CD4-positive, alpha-beta T cell treated with Interferon gamma for 1 hour (primary cell): ENCODE data around the gene HOXC6.

Experiments
- DNase-seq: peaks from one replicate; pipeline ENCODE4 v3.0.0-alpha.2; 2020

HOXC6 gene

DNA sequence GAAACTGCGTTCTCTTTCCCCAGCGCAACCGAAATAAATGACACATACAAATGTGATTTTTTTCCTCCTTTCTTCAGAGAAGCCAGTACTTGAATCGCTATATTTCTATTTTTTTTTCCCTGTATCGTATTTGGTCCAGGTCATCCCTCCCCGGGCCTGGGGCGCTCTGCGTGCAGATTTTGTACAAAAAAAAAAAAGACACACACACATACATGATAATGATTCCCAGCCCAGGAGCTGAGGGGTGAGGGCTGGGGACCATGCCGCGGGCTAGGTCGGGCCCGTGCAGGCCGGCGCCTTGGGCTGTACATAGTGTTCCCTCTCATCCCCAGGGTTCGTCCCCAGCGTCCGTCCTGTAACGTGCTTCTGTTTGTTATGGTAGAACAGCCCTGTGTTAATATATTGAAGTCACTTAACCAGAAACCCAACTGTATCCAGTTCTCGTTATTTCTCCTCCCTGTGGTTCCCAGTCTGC lies 25.3 kb upstream of the HOXC6 start:
- no peak for DNase-seq

DNA sequence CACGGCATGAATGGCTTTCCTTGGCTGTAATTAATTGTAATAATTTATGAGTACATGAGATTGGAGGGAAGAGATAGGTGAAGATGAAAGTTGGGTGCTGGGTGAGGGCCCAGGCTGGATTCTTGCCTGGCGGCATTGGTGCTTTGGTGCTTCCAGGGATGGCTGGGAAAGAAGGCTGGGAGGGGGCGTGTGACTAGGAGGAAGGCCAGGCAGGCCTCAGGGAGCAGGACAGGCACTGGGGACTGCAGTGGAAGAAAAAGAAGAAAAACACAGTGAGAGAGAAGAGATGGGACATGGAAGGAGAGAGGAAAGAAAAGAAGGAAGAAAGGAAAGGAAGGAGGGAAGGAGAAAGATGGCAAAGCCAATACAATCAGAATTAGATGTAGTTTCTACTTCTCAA lies 24.6 kb upstream of the HOXC6 start:
- no peak for DNase-seq

DNA sequence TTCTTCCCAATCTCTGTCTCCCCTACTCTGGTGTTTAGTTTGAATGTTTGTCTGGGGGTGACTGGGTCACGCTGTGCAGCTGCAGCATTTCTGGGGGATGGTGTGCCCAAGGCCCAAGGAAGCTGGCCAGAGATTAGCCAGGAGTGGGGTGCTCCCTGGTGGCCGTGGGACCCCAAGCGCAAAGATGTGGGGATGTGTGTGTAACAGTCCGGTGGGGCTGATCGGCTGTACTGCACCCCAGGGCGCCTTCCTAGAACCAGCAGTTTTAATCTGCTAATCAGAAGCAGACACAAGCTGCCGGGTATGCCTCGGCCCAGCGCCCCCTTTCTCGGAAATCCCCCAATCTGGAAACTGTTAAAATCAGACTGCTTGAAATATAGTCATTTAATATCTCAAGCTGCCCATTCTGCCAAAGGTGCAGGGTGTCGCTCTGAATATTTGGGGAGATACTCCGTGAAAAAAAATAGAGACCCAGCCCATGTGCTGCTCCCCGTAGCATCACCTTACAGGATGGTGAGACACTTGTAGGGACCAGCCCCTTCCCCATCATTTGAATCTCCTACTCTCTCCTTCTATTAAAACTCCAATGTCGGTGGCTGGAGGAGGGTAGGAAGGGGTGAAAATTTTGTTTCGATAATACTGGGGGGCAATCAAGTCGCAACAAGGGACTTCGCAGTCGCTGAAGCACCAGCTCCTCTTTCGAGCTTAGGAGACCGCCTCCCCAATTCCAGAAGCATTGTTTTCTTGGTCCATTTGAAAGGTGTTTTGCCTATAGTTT lies 24.0 kb upstream of the HOXC6 start:
- no peak for DNase-seq

- DNase-seq = no peak
Observed at GRCh38 chr12:54004841-54005530, 23.3 kb upstream of the HOXC6 start.

GRCh38 chr12:54005531-54005852 lies 22.7 kb upstream of the HOXC6 start:
- DNase-seq = no peak

DNA sequence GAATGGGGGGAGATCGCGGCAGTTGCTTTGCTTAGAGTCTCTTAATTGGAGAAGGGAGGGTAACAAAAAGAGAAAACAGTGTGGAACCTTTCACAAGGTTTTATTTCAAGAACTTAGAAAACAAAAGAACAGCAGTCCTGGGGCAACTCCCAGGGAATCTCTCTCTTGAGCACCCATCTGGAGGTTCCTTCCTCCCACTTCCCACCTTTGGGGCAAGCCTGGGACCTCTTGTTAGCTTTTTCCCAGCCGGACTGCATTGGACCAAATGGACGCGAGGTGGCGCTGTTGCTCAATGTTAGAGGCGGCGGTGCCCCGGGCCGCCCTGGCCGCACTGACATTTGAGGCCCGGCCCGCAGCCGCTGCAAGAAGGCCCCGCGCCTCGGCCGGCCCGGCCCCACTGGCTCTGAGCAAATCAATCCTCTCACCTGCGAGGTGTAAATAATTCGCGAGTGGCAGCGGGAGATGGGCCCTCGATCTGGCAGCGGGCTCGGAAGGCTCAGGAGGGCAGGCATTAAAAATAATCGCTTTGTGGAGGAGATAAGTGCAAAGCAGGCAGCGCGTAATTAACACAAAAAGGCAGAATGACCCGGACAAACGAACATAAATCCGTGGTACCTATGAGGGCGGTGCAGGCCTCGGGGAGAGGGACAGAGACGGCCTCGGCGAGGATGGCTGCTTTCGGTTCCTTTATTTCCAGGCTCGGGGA lies 22.2 kb upstream of the HOXC6 start:
- DNase-seq = peak; percentile 76

DNA sequence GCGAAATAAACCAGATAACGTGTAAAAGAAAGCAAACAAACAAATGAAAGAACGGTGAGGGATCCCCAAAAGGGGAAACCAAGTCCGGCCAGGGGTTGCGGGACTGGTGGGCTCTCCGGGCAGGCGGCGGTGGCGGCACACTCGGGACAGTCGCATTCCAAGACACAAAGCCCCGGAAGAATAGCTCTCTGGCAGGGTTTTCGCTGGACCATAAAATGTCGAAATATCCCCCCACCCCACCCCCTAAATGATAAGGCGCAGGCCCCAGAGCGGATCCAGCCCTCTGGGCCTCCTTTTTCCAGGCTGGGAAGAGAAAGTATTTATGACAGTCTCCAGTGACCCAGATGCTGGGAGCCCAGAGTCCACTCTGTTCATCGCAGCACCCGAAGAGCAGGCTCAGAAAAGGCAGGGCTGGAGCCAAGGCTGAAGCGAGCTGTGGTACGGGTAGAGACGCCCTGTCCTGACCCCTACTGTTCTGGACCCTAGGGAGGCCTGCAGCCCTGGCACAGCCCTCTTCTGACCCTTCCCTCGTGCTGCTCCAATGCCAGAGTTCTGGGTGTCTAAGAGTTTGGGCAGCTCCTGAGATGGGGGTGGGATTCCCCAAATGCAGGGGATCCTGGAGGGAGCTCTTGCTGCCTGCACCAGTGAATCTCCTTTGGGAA lies 21.6 kb upstream of the HOXC6 start:
- no peak for DNase-seq

- no peak for DNase-seq
Observed at GRCh38 chr12:54007538-54008259, 20.5 kb upstream of the HOXC6 start.

DNA sequence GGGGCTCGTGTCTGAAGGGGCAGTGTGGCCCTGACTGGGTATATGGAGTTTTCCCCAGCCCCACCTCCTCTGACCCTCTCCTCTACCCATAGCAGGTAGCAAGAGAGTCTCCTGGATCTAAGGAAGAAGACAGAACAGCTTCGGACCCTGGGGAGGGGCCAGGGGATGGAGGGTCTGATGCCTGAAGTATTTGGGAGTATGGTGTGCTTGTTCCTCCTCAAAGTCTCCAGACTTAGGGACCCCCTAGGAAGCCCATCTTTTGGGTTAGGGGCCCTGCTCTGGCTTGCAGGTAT lies 20.0 kb upstream of the HOXC6 start:
- DNase-seq = no peak

DNA sequence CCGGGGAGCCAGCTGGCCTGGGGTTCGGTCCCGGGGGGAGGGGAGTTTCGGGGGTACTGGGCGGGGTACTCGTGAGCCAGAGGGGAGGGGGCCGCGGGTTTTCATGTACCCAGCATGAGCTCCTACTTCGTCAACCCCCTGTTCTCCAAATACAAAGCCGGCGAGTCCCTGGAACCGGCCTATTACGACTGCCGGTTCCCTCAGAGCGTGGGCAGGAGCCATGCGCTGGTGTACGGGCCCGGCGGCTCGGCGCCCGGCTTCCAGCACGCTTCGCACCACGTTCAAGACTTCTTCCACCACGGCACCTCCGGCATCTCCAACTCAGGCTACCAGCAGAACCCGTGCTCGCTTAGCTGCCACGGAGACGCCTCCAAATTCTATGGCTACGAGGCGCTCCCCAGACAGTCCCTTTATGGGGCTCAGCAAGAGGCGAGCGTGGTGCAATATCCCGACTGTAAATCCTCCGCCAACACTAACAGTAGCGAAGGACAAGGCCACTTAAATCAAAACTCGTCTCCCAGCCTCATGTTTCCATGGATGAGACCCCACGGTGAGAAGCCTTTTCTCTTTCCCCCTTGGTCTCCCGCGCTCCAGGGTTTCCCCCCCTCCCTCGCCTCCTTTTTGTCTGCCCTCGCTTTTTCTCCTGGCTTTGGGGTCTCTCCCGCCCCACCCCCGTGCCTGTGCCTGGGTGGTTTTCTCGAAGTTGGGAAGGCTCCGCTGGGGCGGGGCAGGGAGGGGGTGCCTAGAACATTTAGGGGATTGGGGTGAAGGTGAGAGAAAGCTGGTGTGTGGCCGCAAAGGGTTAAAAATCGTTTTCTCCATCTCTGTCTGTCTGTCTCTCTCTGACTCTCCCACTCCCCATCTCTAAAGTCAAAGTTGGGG lies 18.8 kb upstream of the HOXC6 start:
- DNase-seq = no peak

DNA sequence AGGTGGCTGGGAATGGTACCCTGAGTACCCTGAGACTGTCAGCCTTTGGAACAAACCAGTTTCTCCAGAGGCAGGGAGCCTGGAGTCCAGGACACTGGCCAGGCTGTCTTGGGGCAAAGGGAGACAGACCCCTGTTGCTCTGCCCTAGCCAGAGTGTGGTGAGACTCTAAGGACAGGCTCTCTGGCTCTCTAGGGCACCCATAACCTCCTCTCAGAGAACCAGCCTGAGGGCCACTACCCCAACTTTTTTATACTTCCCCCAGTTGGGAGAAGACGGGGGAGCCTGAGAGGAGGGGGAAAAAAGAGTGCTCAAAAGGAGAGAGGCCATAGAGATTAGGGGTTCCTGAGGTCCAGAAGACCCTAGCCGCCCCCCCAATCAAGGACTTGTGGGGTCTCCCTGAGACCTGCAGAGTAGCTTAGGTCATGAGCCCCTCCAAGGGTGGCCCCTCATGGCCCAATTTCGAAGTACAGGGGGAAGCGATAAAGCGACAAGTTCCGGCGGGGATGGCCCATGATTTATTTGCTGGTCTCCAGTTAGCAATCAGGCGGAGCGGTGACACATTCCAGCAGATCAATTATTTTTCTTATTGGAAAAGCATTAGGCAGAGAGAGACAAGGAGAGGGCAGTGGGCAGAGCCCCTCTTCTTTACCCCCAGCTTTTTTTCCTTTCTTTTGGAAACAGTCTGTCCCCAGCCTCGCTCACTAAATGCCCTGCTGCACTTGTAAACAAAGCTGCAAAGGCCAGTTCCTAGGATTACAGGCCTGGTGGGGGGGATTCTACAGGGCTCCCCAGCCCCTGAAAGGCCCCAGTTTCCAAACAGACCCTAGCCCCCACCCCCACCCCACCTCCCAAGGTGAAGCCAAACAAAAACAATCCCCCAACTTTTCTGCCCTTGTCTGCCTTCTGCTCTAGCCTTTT lies 17.9 kb upstream of the HOXC6 start:
- DNase-seq = no peak

GRCh38 chr12:54010972-54011664 lies 17.1 kb upstream of the HOXC6 start:
- DNase-seq = no peak

GRCh38 chr12:54011665-54012532 lies 16.3 kb upstream of the HOXC6 start:
- no peak for DNase-seq

DNA sequence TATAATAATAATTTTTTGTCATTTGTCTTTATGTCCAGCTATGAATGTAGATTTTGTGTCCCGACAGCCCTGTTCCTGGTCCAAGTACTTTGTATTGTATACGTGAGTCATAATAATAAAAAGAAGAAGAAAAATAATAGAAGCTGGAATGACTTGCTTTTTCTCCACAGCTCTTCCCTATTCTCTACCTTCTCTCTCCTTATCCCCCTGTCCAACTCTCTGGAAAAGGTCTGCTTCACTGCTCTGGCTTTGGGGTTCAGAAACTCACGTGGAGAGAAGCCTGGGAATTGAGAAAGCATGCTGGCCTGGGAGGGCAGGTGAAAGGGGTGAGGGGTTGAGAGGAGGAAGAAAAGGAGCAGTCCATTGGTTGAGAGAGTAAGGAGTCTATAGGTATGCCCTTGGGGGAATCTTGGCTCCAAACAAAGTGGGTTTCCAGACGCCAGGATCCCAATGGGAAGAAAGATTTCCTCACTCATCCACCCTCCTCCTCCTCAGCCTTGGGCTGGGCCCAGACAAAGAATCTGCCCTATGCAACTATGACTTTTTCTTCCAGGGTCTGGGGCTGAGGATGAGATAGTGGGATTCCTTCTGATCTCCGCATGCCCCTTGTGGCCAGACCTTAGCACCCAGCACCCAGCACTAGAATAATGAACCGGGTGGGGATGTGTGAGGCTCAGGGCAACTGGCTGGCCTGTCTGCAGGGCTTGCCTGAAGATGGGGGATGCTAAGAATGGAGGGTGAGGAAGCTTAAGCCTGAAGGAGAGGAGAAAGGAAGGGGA lies 15.4 kb upstream of the HOXC6 start:
- DNase-seq = no peak

- no peak for DNase-seq
Observed at GRCh38 chr12:54014377-54015017, 13.7 kb upstream of the HOXC6 start.

- no peak for DNase-seq
Observed at GRCh38 chr12:54015018-54015931, 13.0 kb upstream of the HOXC6 start.

- DNase-seq = no peak
Observed at GRCh38 chr12:54016051-54016450, 12.2 kb upstream of the HOXC6 start.
